A549 treated with DMSO at 1 μM for 4 hours (cell line): ENCODE results near the gene OPHN1. TPM values are rescaled to one million over a fixed set of nuclear protein-coding genes. Genes with fewer than 3 reads are reported as not detected.

Source experiments
- total RNA-seq: library from RNA; stranded (reverse); fragments of 200-300 nt; extraction: Qiagen RNA extraction; gene quantifications from 5 replicates; pipeline ENCODE4 v1.2.3, GENCODE V29; 2022; ENCODE audit warnings: low read depth

OPHN1 gene, protein sequence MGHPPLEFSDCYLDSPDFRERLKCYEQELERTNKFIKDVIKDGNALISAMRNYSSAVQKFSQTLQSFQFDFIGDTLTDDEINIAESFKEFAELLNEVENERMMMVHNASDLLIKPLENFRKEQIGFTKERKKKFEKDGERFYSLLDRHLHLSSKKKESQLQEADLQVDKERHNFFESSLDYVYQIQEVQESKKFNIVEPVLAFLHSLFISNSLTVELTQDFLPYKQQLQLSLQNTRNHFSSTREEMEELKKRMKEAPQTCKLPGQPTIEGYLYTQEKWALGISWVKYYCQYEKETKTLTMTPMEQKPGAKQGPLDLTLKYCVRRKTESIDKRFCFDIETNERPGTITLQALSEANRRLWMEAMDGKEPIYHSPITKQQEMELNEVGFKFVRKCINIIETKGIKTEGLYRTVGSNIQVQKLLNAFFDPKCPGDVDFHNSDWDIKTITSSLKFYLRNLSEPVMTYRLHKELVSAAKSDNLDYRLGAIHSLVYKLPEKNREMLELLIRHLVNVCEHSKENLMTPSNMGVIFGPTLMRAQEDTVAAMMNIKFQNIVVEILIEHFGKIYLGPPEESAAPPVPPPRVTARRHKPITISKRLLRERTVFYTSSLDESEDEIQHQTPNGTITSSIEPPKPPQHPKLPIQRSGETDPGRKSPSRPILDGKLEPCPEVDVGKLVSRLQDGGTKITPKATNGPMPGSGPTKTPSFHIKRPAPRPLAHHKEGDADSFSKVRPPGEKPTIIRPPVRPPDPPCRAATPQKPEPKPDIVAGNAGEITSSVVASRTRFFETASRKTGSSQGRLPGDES
- 1.4 to 2.0 TPM (median 1.9 TPM) in 5 replicates for total RNA-seq

DNA sequence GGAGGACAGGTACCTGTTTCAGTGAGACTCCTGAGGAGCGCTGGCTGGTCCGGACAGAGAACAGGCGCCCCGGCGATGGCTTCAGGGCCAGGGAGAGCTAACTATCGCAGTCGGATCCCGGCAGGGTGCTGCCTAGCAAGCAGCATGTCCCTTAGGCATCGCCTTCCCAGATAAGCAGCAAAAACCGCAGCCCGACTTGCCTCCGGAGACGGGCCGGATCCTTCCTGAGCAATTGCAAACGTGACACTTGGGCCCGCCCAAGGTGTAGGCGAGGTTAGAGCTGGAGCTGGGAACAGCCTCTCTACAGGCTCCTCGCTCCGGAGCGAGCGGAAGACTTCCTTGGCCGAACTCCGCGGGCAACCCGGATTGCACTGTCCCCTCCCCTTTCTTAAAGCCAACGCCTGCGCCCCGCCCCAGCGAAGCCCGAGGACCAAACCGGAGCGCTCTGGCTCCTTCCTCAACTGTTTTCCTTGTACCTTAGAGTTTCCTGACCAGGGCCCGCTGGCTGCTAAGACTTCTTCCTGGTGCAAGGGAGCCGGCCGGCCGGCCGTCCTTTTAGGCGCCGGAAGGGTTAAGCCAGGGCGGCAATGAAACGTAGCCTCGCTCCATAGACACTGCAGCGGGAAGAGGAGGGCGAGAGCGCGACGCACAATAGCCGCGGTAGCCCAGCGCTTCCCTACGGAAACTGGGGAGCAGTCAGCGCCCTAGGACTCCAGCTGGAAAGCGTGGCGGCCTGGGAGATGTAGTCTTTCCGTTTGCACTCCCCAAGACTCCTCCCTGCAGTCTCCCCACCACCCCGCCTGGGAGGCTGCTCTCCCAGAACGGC lies at the start of gene OPHN1:
TSS of gene OPHN1 (minus strand) at position 341 of the 826 bp plus-strand sequence. CDS start 475 bp downstream, outside the sequence.

Other genes starting within 250 kb of the OPHN1 start
- gene YIPF6, start 65.6 kb upstream of the OPHN1 start, total RNA-seq, result 30.4 to 38.9 TPM (median 32.3 TPM) in 5 replicates
- gene STARD8, start 214.2 kb upstream of the OPHN1 start, total RNA-seq, result 0.95 to 1.9 TPM (median 1.8 TPM) in 5 replicates